IPS-18a (cell line): Measurements from ENCODE around the gene MMP1.
A peak's percentile ranks its signal among the peaks of the same experiment; 100 is the strongest.

Experiments used
- H3K27ac ChIP-seq: one replicate; pipeline ENCODE4 v1.5.1; 2013; ENCODE audit warnings: low read length
- H3K27me3 ChIP-seq: one replicate; pipeline ENCODE4 v1.6.1; 2013; ENCODE audit warnings: mild to moderate bottlenecking, low read length; ENCODE audit not compliant: control insufficient read depth, insufficient read depth
- H3K36me3 ChIP-seq: one replicate; pipeline ENCODE4 v1.6.1; 2013; ENCODE audit warnings: low read depth, low read length; ENCODE audit not compliant: control insufficient read depth
- H3K4me1 ChIP-seq: one replicate; pipeline ENCODE4 v1.6.1; 2013; ENCODE audit warnings: low read depth, low read length; ENCODE audit not compliant: control insufficient read depth
- H3K4me3 ChIP-seq: one replicate; pipeline ENCODE4 v1.5.1; 2013; ENCODE audit warnings: low read length
- H3K9ac ChIP-seq: one replicate; pipeline ENCODE4 v1.6.1; 2013; ENCODE audit warnings: mild to moderate bottlenecking, low read length, moderate library complexity
- H3K9me3 ChIP-seq: one replicate; pipeline ENCODE4 v1.6.1; 2013; ENCODE audit warnings: low read depth, low read length; ENCODE audit not compliant: control insufficient read depth

Gene MMP1

GRCh38 chr11:102831128-102831488, 33.1 kb upstream of the MMP1 start:
- peaks cover 13% of the 10 kb centered on the region for H3K4me1 ChIP-seq
- no peak overlapping the region for H3K9ac ChIP-seq
- no peak overlapping the region for H3K27ac ChIP-seq
- H3K27me3 ChIP-seq = no peaks in the 10 kb centered on the region
- H3K36me3 ChIP-seq = no peaks in the 10 kb centered on the region
- H3K9me3 ChIP-seq = no peaks in the 10 kb centered on the region
- H3K4me3 ChIP-seq = no peak overlapping the region

- no peaks in the 10 kb centered on the region for H3K27me3 ChIP-seq
- H3K9me3 ChIP-seq = no peaks in the 10 kb centered on the region
- H3K9ac ChIP-seq = no peak overlapping the region
- H3K4me1 ChIP-seq = peaks cover 4% of the 10 kb centered on the region
- H3K36me3 ChIP-seq = no peaks in the 10 kb centered on the region
- no peak overlapping the region for H3K27ac ChIP-seq
- H3K4me3 ChIP-seq = no peak overlapping the region
Observed at GRCh38 chr11:102830001-102830727, 32.2 kb upstream of the MMP1 start.

- Histone ChIP-seq H3K9me3 (no peaks in the 10 kb centered on the region), H3K4me1 (peaks cover 3% of the 10 kb centered on the region), H3K27ac (no peak overlapping the region), H3K27me3 (no peaks in the 10 kb centered on the region), H3K4me3 (no peak overlapping the region), H3K36me3 (no peaks in the 10 kb centered on the region), H3K9ac (no peak overlapping the region)
Observed at GRCh38 chr11:102829316-102830000, 31.5 kb upstream of the MMP1 start.

- H3K4me1 ChIP-seq = peaks cover 3% of the 10 kb centered on the region
- H3K4me3 ChIP-seq = no peak overlapping the region
- H3K36me3 ChIP-seq = no peaks in the 10 kb centered on the region
- H3K9ac ChIP-seq = no peak overlapping the region
- no peaks in the 10 kb centered on the region for H3K9me3 ChIP-seq
- no peaks in the 10 kb centered on the region for H3K27me3 ChIP-seq
- H3K27ac ChIP-seq = no peak overlapping the region
Observed at GRCh38 chr11:102824556-102824955, 26.6 kb upstream of the MMP1 start.

- no peaks in the 10 kb centered on the region for H3K27me3 ChIP-seq
- no peaks in the 10 kb centered on the region for H3K36me3 ChIP-seq
- H3K27ac ChIP-seq = no peak overlapping the region
Observed at GRCh38 chr11:102819491-102819890, 21.5 kb upstream of the MMP1 start.

GRCh38 chr11:102813484-102813883, 15.5 kb upstream of the MMP1 start:
- no peak overlapping the region for H3K4me3 ChIP-seq

More at GRCh38 chr11:102819491-102819890, 21.5 kb upstream of the MMP1 start:
- no peaks in the 10 kb centered on the region for H3K4me1 ChIP-seq
- H3K4me3 ChIP-seq = no peak overlapping the region
- no peaks in the 10 kb centered on the region for H3K9me3 ChIP-seq
- no peak overlapping the region for H3K9ac ChIP-seq

GRCh38 chr11:102812188-102812587, 14.2 kb upstream of the MMP1 start:
- H3K36me3 ChIP-seq = no peaks in the 10 kb centered on the region
- H3K4me1 ChIP-seq = no peaks in the 10 kb centered on the region
- H3K9ac ChIP-seq = no peak overlapping the region
- H3K9me3 ChIP-seq = no peaks in the 10 kb centered on the region
- no peak overlapping the region for H3K4me3 ChIP-seq
- no peak overlapping the region for H3K27ac ChIP-seq
- no peaks in the 10 kb centered on the region for H3K27me3 ChIP-seq

More at GRCh38 chr11:102813484-102813883, 15.5 kb upstream of the MMP1 start:
- Histone ChIP-seq H3K27me3 (no peaks in the 10 kb centered on the region), H3K9ac (no peak overlapping the region), H3K4me1 (no peaks in the 10 kb centered on the region), H3K36me3 (no peaks in the 10 kb centered on the region), H3K9me3 (no peaks in the 10 kb centered on the region), H3K27ac (no peak overlapping the region)

GRCh38 chr11:102810950-102811660, 13.1 kb upstream of the MMP1 start:
- no peaks in the 10 kb centered on the region for H3K27me3 ChIP-seq
- H3K9me3 ChIP-seq = no peaks in the 10 kb centered on the region
- no peak overlapping the region for H3K27ac ChIP-seq
- H3K4me1 ChIP-seq = no peaks in the 10 kb centered on the region
- no peaks in the 10 kb centered on the region for H3K36me3 ChIP-seq
- no peak overlapping the region for H3K9ac ChIP-seq
- H3K4me3 ChIP-seq = no peak overlapping the region

GRCh38 chr11:102809971-102810370, 12.0 kb upstream of the MMP1 start:
- Histone ChIP-seq H3K27ac (no peak overlapping the region), H3K36me3 (no peaks in the 10 kb centered on the region), H3K4me1 (no peaks in the 10 kb centered on the region), H3K27me3 (no peaks in the 10 kb centered on the region), H3K9ac (no peak overlapping the region), H3K4me3 (no peak overlapping the region), H3K9me3 (no peaks in the 10 kb centered on the region)

- Histone ChIP-seq H3K4me1 (no peaks in the 10 kb centered on the region), H3K27me3 (no peaks in the 10 kb centered on the region), H3K4me3 (peak overlapping the region; percentile 11), H3K9ac (no peak overlapping the region), H3K36me3 (no peaks in the 10 kb centered on the region), H3K9me3 (no peaks in the 10 kb centered on the region), H3K27ac (no peak overlapping the region)
Observed at GRCh38 chr11:102807921-102808320, 10.0 kb upstream of the MMP1 start.

- no peaks in the 10 kb centered on the region for H3K27me3 ChIP-seq
- no peak overlapping the region for H3K27ac ChIP-seq
- H3K4me1 ChIP-seq = no peaks in the 10 kb centered on the region
- H3K4me3 ChIP-seq = no peak overlapping the region
- no peak overlapping the region for H3K9ac ChIP-seq
- H3K36me3 ChIP-seq = no peaks in the 10 kb centered on the region
- no peaks in the 10 kb centered on the region for H3K9me3 ChIP-seq
Observed at GRCh38 chr11:102806296-102806695, 8.3 kb upstream of the MMP1 start.
